H1 (cell line): ENCODE data around the gene SYNJ2. TPM values are rescaled to one million over a fixed set of nuclear protein-coding genes. Genes with fewer than 3 reads are reported as not detected.

Experiments
- CHD1 ChIP-seq: IDR thresholded peaks from 2 replicates; pipeline ENCODE4 v1.6.1; 2012; ENCODE audit warnings: low read depth, low read length, improper control_type of control experiment
- KDM4A ChIP-seq: IDR thresholded peaks from one replicate; pipeline ENCODE4 v1.7.1; 2012; ENCODE audit warnings: low read depth, mild to moderate bottlenecking, moderate library complexity, low read length, inconsistent platforms; ENCODE audit not compliant: severe bottlenecking
- polyA plus RNA-seq, 7 experiments: library from polyadenylated mRNA; depleted of rRNA in 3 of 7; stranded (reverse) in 5 of 7; unstranded in 2 of 7; fragments of >200 nt in 5 of 7; fragments of 200-250 nt in 2 of 7; gene quantifications; 1 replicate in 5 of 7; 2 replicates in 1 of 7; 4 replicates in 1 of 7; pipeline versions ENCODE4 v1.2.1 to v1.2.3, GENCODE V29; 2011 to 2013; ENCODE audit warnings: missing spikeins in 2 of 7, mixed read lengths in 2 of 7
- total RNA-seq: library from RNA; stranded (reverse); fragmentation: NEBNext Ultra II Directional; extraction: Animal tissue kit (Norgen Biotek cat#: 25700); gene quantifications from 2 replicates; pipeline ENCODE4 v1.2.1, GENCODE V29; 2021

The SYNJ2 gene
- total and polyA plus RNA-seq, 2 of the 8 experiments (the other 6 are each of a cell fraction or from before 2014, with no cell fraction given) = 3.7 to 13.9 TPM

- TF ChIP-seq CHD1 = no peak
- no peak for TF ChIP-seq KDM4A
These were observed 96.7 kb downstream of the SYNJ2 start (continued) for GRCh38 chr6:158078320-158078719.
